Measurements from ENCODE around the gene PLA2G4B. TPM values are rescaled to one million over a fixed set of nuclear protein-coding genes. Genes with fewer than 3 reads are reported as not detected.

PLA2G4B gene
- total RNA-seq, 1 donor from 2014 or later, result 13.9 TPM

DNA sequence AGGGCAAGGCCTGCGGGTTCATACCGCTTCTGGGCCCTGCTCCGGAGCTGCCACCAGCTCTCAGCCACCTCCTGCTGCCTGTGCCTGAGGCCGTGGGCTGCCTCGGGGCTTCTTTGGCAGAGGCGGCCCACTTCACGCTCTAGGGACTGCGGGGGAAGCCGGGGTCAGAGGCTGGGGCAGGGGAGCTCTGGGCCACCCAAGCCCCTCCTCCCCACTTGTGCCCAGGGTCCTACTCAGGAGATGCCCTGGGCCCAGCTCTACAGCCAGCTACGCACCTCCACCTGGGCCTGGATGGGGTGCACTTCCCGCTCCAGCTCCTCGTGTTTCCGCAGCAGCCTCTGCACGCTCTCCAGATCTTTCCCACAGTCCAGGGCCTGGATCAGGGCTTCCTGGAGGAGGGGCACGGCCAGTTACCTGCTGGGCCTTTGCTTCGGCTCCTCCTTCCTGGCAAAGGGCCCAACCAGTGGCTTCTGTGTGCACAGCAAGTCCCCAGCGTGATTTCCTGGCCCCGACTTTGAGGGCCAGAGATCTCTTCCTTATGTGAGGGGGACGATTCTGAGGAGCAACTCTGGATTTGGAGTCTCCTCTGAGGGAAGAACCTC lies 24.0 kb downstream of the PLA2G4B start:
- intact Hi-C loops (cut with DNase I), result no loop called here

DNA sequence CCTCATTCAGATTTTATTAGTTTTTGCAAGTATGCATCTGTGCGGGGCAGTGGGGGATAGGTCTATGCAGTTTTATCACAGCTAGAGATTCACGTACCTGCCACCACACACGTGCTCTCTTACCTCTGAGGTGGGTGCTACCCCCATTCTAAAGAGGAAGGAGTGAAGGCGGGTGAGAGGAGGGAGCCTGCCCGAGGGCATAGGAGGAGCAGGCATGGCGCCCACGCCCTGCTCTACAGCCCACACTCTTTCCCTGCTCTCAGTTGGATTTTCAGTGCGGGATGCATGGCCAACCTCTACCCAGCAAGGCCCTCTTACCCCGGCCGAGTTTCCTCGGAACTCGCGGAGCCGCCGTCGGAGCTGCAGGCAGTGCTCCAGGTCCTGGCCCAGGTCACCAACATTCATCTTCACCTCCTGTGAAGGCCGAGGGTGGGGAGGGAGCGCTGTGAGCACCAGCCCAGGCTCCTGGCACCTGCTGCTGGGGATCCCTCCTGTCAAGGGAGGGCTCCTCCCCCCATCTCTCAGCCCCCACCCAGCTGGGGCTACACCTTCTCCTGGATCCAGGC lies 26.9 kb downstream of the PLA2G4B start:
- TF ChIP-seq, protein P1, sequence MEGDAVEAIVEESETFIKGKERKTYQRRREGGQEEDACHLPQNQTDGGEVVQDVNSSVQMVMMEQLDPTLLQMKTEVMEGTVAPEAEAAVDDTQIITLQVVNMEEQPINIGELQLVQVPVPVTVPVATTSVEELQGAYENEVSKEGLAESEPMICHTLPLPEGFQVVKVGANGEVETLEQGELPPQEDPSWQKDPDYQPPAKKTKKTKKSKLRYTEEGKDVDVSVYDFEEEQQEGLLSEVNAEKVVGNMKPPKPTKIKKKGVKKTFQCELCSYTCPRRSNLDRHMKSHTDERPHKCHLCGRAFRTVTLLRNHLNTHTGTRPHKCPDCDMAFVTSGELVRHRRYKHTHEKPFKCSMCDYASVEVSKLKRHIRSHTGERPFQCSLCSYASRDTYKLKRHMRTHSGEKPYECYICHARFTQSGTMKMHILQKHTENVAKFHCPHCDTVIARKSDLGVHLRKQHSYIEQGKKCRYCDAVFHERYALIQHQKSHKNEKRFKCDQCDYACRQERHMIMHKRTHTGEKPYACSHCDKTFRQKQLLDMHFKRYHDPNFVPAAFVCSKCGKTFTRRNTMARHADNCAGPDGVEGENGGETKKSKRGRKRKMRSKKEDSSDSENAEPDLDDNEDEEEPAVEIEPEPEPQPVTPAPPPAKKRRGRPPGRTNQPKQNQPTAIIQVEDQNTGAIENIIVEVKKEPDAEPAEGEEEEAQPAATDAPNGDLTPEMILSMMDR (IDR thresholded peaks at IDR 0.05), result no peak
- Histone ChIP-seq H3K27me3 (no peaks in the 10 kb centered on the region), H3K4me1 (no peaks in the 10 kb centered on the region), H3K9me3 (no peaks in the 10 kb centered on the region), H3K4me3 (no peak overlapping the region), H3K27ac (no peak overlapping the region), H3K36me3 (no peaks in the 10 kb centered on the region)
- DNase-seq (ENCODE audit: low spot score in 2 of 2), result no peak
- intact Hi-C loops (cut with DNase I), result no loop called here

More for the DNA sequence above, 24.0 kb downstream of the PLA2G4B start:
- Histone ChIP-seq H3K36me3 (no peaks in the 10 kb centered on the region), H3K27me3 (no peaks in the 10 kb centered on the region), H3K27ac (no peak overlapping the region), H3K4me1 (no peaks in the 10 kb centered on the region), H3K4me3 (no peak overlapping the region), H3K9me3 (no peaks in the 10 kb centered on the region)
- DNase-seq (ENCODE audit: low spot score in 2 of 2), result no peak
- TF ChIP-seq, protein P1 (IDR thresholded peaks at IDR 0.05), result no peak

DNA sequence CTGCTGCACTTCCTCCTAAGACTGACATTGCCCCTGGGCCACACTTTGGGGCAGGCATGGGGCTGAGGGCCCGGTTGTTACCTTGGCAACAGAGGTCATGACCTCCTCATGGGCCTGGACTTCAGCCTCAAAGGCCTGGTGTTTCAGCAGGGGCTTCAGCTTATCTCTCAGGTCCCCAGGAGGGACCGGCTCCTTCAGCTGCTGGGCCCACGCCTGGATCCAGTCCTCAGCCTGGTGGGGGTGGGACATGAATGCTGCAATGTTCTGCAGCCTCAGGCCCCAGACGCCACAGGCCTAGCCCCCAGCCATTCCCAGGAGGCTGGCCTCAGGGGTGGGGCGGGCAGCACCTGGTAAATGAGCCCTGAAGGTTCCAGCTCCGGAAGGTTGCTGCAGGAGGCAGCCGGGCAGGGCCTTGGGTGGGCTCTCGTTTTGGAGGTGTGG lies 27.6 kb downstream of the PLA2G4B start:
- Histone ChIP-seq H3K9me3 (no peaks in the 10 kb centered on the region), H3K27me3 (no peaks in the 10 kb centered on the region), H3K27ac (no peak overlapping the region), H3K4me3 (no peak overlapping the region), H3K4me1 (no peaks in the 10 kb centered on the region), H3K36me3 (no peaks in the 10 kb centered on the region)
- TF ChIP-seq, protein P1 (IDR thresholded peaks at IDR 0.05), result no peak
- DNase-seq (ENCODE audit: low spot score in 2 of 2), result no peak
- intact Hi-C loops (cut with DNase I), result no loop called here

DNA sequence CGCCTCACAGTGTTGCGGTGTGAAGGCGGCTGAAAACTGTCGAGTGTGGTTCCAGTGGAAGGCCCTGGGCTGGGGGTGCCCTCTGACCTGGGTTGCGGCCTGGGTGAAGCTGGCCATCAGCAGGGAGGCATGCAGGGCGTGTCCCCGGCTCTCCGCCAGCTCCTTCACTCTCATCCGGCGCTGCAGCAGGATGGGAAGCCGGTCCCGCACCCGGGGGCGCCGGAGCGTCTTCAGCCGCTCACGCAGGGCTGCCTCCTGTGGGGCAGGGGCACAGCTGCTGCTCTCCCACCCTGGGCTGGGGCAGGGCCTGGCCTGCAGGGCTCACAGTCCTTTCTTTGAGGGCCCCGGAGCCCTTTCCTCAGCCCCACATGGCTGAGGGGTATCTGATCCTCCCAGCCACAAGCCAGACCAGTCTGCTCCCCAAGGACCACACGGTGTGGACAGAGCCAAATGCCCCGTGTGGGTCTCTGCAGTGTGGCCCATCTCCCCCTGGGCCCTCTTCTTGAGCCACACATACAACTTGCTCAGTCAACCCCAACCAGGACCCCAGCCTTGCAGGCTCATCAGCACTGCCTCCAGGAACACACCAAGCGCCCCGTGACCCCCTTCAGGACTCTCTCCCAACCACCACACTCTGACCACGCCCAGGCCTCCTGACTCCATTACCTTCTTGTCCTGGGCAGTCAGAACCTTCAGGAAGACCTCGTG lies 28.4 kb downstream of the PLA2G4B start:
- intact Hi-C loops (cut with DNase I), result no loop called here

DNA sequence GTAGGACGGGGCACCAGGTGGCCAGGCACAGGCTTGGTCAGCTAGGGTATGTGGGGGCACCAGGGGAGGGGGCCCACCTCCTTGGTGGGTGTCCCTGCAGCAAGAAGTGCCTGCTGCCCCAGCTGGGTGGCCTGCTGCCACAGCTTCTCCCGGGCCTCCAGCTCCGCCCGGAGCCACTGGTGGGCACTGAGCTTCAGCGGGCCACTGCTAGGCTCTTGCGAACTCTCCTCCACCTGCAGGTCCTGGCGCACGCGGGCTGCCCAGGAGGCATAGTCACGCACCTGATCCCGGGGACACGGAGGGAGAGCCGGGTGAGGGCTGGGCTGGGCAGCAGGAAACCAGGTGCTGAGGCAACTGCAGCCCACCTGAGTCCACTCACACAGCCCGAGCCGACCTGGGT lies 29.7 kb downstream of the PLA2G4B start:
- H3K27ac ChIP-seq, result no peak overlapping the region

More for the DNA sequence above, 28.4 kb downstream of the PLA2G4B start:
- no peaks in the 10 kb centered on the region for H3K9me3 ChIP-seq
- no peaks in the 10 kb centered on the region for H3K27me3 ChIP-seq
- H3K4me3 ChIP-seq, result no peak overlapping the region
- TF ChIP-seq, protein P1 (IDR thresholded peaks at IDR 0.05), result no peak
- no peaks in the 10 kb centered on the region for H3K36me3 ChIP-seq
- no peak overlapping the region for H3K27ac ChIP-seq
- no peaks in the 10 kb centered on the region for H3K4me1 ChIP-seq
- no peak for DNase-seq (ENCODE audit: low spot score in 2 of 2)

More for the DNA sequence above, 29.7 kb downstream of the PLA2G4B start:
- no peaks in the 10 kb centered on the region for H3K4me1 ChIP-seq
- intact Hi-C loops (cut with DNase I), result no loop called here
- no peaks in the 10 kb centered on the region for H3K36me3 ChIP-seq
- H3K9me3 ChIP-seq, result no peaks in the 10 kb centered on the region
- H3K4me3 ChIP-seq, result no peak overlapping the region
- DNase-seq (ENCODE audit: low spot score in 2 of 2), result no peak
- no peaks in the 10 kb centered on the region for H3K27me3 ChIP-seq
- TF ChIP-seq, protein P1 (IDR thresholded peaks at IDR 0.05), result no peak

Data from ascending aorta (tissue), 2 donors.